Central memory CD8-positive, alpha-beta T cell (primary cell): ENCODE data around the gene CUL4A.
A peak's percentile ranks its signal among the peaks of the same experiment; 100 is the strongest.

Experiments used
- ATAC-seq: fragments of 150-1000 bp; cut with Tn5 transposase; replicated peaks from 2 replicates; pipeline ENCODE4 v1.10.0; 2022; ENCODE audit warnings: mild to moderate bottlenecking, moderate FRiP score, moderate number of reproducible peaks; ENCODE audit not compliant: poor library complexity, severe bottlenecking; ENCODE audit errors: extremely low read depth
- DNase-seq, 2 donors: peaks; one replicate each; pipeline ENCODE4 v3.0.0; 2021; ENCODE audit warnings: low spot score in 2 of 2
- H3K27ac Mint-ChIP-seq: one replicate; pipeline ENCODE4 v1.8.0; 2022; ENCODE audit warnings: low read depth, mild to moderate bottlenecking, moderate library complexity, mixed read lengths
- H3K27me3 Mint-ChIP-seq: one replicate; pipeline ENCODE4 v1.8.0; 2022; ENCODE audit warnings: mixed read lengths
- H3K36me3 Mint-ChIP-seq: one replicate; pipeline ENCODE4 v1.8.0; 2022; ENCODE audit warnings: mild to moderate bottlenecking, moderate library complexity, mixed read lengths; ENCODE audit not compliant: insufficient read depth
- H3K4me1 Mint-ChIP-seq: one replicate; pipeline ENCODE4 v1.8.0; 2022; ENCODE audit warnings: mixed read lengths
- H3K4me3 Mint-ChIP-seq: one replicate; pipeline ENCODE4 v1.8.0; 2022; ENCODE audit warnings: mild to moderate bottlenecking, moderate library complexity, mixed read lengths
- H3K9me3 Mint-ChIP-seq: one replicate; pipeline ENCODE4 v1.8.0; 2022; ENCODE audit warnings: mixed read lengths

Gene CUL4A

GRCh38 chr13:113219256-113219940 lies 10.0 kb downstream of the CUL4A start:
- Mint-ChIP-seq H3K4me3 (no peak overlapping the region), H3K36me3 (peaks cover 32% of the 10 kb centered on the region), H3K9me3 (no peaks in the 10 kb centered on the region), H3K27ac (no peak overlapping the region), H3K27me3 (no peaks in the 10 kb centered on the region), H3K4me1 (peaks cover 35% of the 10 kb centered on the region)
- DNase-seq (no peak), ATAC-seq (no peak)

DNA sequence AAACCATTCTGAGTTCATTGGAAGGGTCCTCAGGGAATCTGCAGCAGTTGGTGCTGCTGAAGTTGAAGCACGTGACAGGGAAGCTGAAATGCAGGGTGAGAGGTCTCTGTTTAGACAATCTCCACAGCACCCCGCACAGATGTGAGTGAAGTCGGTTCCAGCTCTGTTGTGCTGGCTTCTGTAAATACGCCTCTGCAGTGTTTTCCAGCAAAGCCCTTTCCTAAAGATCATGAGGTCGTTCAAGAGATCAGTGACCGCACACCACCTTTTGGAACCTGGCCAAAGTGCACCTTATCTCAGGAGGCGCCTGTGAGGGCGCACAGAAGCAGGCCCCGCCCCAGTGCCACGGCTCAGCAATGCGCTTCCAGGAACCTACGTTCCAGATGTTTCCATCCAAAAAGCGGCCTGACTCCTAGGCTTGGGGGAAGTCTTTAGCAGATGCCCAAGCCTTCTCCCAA lies 10.8 kb downstream of the CUL4A start:
- DNase-seq = no peak
- Mint-ChIP-seq H3K9me3 (no peaks in the 10 kb centered on the region), H3K4me1 (peaks cover 42% of the 10 kb centered on the region), H3K36me3 (peaks cover 40% of the 10 kb centered on the region), H3K4me3 (no peak overlapping the region), H3K27me3 (no peaks in the 10 kb centered on the region), H3K27ac (no peak overlapping the region)
- no peak for ATAC-seq

- no peak for ATAC-seq
- H3K27ac Mint-ChIP-seq = no peak overlapping the region
- H3K36me3 Mint-ChIP-seq = peaks cover 43% of the 10 kb centered on the region
- no peak overlapping the region for H3K4me3 Mint-ChIP-seq
- H3K9me3 Mint-ChIP-seq = no peaks in the 10 kb centered on the region
- no peak for DNase-seq
- peaks cover 42% of the 10 kb centered on the region for H3K4me1 Mint-ChIP-seq
- H3K27me3 Mint-ChIP-seq = no peaks in the 10 kb centered on the region
Measured at GRCh38 chr13:113220877-113221276, 11.5 kb downstream of the CUL4A start.

GRCh38 chr13:113223070-113223469 lies 13.7 kb downstream of the CUL4A start:
- H3K4me1 Mint-ChIP-seq = peaks cover 53% of the 10 kb centered on the region
- ATAC-seq (no peak), DNase-seq (no peak)
- no peaks in the 10 kb centered on the region for H3K27me3 Mint-ChIP-seq
- no peak overlapping the region for H3K4me3 Mint-ChIP-seq
- no peak overlapping the region for H3K27ac Mint-ChIP-seq
- peaks cover 56% of the 10 kb centered on the region for H3K36me3 Mint-ChIP-seq
- H3K9me3 Mint-ChIP-seq = no peaks in the 10 kb centered on the region

GRCh38 chr13:113224486-113224885 lies 15.1 kb downstream of the CUL4A start:
- Mint-ChIP-seq H3K27ac (peak overlapping the region; percentile 16), H3K27me3 (no peaks in the 10 kb centered on the region), H3K36me3 (peaks cover 66% of the 10 kb centered on the region), H3K4me3 (no peak overlapping the region), H3K9me3 (no peaks in the 10 kb centered on the region), H3K4me1 (peaks cover 51% of the 10 kb centered on the region)
- ATAC-seq (no peak), DNase-seq (no peak)

GRCh38 chr13:113225515-113225914 lies 16.1 kb downstream of the CUL4A start:
- H3K9me3 Mint-ChIP-seq = no peaks in the 10 kb centered on the region
- H3K36me3 Mint-ChIP-seq = peaks cover 68% of the 10 kb centered on the region
- ATAC-seq = no peak

GRCh38 chr13:113226873-113227450 lies 17.5 kb downstream of the CUL4A start:
- H3K4me3 Mint-ChIP-seq = no peak overlapping the region
- H3K9me3 Mint-ChIP-seq = no peaks in the 10 kb centered on the region
- H3K27me3 Mint-ChIP-seq = no peaks in the 10 kb centered on the region
- ATAC-seq (no peak), DNase-seq (no peak)
- peaks cover 31% of the 10 kb centered on the region for H3K4me1 Mint-ChIP-seq
- H3K36me3 Mint-ChIP-seq = peaks cover 62% of the 10 kb centered on the region
- H3K27ac Mint-ChIP-seq = no peak overlapping the region

More at GRCh38 chr13:113225515-113225914, 16.1 kb downstream of the CUL4A start:
- DNase-seq = no peak
- Mint-ChIP-seq H3K4me1 (peaks cover 42% of the 10 kb centered on the region), H3K27me3 (no peaks in the 10 kb centered on the region), H3K4me3 (no peak overlapping the region), H3K27ac (no peak overlapping the region)

DNA sequence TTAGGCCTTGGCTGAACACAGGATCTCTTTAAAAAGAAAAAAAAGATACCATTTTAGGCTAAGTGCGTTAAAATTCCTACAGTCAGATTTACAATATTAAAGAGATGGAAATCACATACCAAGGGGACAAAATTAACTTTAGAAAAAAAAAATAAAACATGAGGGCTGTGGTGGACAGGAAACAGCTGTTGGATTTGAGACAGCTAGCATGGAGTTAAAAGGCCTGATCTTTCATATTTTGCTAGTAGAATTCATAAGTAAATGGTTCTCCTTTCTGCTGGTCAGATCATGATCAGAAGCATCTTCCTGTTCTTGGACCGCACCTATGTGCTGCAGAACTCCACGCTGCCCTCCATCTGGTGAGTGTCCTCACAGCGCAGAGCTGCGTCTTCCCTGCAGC lies 19.7 kb downstream of the CUL4A start:
- Mint-ChIP-seq H3K36me3 (peaks cover 56% of the 10 kb centered on the region), H3K9me3 (no peaks in the 10 kb centered on the region), H3K4me3 (no peak overlapping the region), H3K27me3 (no peaks in the 10 kb centered on the region), H3K27ac (no peak overlapping the region), H3K4me1 (peaks cover 19% of the 10 kb centered on the region)
- ATAC-seq (no peak), DNase-seq (no peak)

DNA sequence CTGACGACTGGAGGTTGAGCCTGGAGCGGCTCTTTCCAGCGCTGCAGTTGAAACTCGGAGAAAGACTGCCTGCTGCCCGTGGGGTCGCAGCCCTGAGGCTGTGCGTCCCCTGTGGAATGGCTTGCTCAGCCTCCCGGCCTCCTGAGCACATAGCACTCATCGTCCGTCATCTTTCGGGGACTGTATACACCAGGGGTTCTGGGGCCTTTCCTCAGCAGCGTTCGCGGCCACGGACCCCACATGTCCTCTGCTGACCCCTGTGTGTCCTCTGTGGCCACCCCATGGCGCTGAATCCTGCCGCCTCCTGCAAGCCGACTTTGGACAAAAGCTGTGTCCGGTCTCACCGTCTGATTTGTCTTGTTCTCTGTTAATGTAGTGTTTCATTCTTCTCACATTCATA lies 20.4 kb downstream of the CUL4A start:
- H3K36me3 Mint-ChIP-seq = peaks cover 54% of the 10 kb centered on the region
- no peaks in the 10 kb centered on the region for H3K27me3 Mint-ChIP-seq
- ATAC-seq (no peak), DNase-seq (no peak)
- H3K4me3 Mint-ChIP-seq = no peak overlapping the region
- H3K9me3 Mint-ChIP-seq = no peaks in the 10 kb centered on the region
- no peak overlapping the region for H3K27ac Mint-ChIP-seq
- H3K4me1 Mint-ChIP-seq = peaks cover 14% of the 10 kb centered on the region

- ATAC-seq (no peak), DNase-seq (no peak)
- no peak overlapping the region for H3K4me3 Mint-ChIP-seq
- H3K36me3 Mint-ChIP-seq = peaks cover 48% of the 10 kb centered on the region
- H3K27ac Mint-ChIP-seq = peak overlapping the region; percentile 32
- H3K27me3 Mint-ChIP-seq = no peaks in the 10 kb centered on the region
- no peaks in the 10 kb centered on the region for H3K9me3 Mint-ChIP-seq
- peaks cover 5% of the 10 kb centered on the region for H3K4me1 Mint-ChIP-seq
Measured at GRCh38 chr13:113231306-113232207, 22.1 kb downstream of the CUL4A start.

- Mint-ChIP-seq H3K36me3 (peaks cover 47% of the 10 kb centered on the region), H3K9me3 (no peaks in the 10 kb centered on the region), H3K4me3 (no peak overlapping the region), H3K27me3 (no peaks in the 10 kb centered on the region), H3K4me1 (no peaks in the 10 kb centered on the region), H3K27ac (no peak overlapping the region)
- ATAC-seq = no peak
- DNase-seq = no peak
Measured at GRCh38 chr13:113232208-113233003, 23.0 kb downstream of the CUL4A start.

DNA sequence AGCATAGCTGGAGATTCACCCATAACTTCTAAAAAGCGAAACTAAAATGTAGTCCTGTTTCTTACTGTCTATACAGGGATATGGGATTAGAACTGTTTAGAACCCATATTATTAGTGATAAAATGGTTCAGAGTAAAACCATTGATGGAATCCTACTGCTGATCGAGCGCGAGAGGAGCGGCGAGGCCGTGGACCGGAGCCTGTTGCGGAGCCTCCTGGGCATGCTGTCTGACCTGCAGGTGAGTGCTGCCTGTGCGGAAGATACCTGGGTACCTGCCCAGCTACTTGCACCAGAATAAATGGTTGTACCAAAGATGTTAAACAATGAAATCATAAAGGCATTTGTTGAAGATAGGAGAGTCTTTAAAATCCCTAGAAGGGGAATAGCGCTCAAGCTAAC lies 23.7 kb downstream of the CUL4A start:
- Mint-ChIP-seq H3K4me1 (no peaks in the 10 kb centered on the region), H3K36me3 (peaks cover 45% of the 10 kb centered on the region), H3K4me3 (no peak overlapping the region), H3K9me3 (no peaks in the 10 kb centered on the region), H3K27me3 (no peaks in the 10 kb centered on the region), H3K27ac (no peak overlapping the region)
- ATAC-seq (no peak), DNase-seq (no peak)
